HepG2 (cell line): ENCODE data around the gene SLC25A47. TPM values are rescaled to one million over a fixed set of nuclear protein-coding genes. Genes with fewer than 3 reads are reported as not detected.
A peak's percentile ranks its signal among the peaks of the same experiment; 100 is the strongest.

Experiments used
- ATAC-seq: fragments of 200-7000 bp; cut with Tn5 transposase; 3 replicates; pipeline ENCODE4 v1.9.1; 2020; ENCODE audit warnings: mild to moderate bottlenecking, moderate library complexity
- BruUV-seq: library from RNA; stranded (reverse); fragments of 400-500 nt; replicated peaks from 2 replicates; lab custom pipeline; 2021; lab: Mats Ljungman, UMichigan
- CTCF ChIA-PET: fragments of 300-600 bp; formaldehyde crosslinking; extraction: SDS; loops from one replicate; lab custom pipeline; 2021; ENCODE audit warnings: low total read pairs, inconsistent platforms, low intra/inter-chr PET ratio; lab: Yijun Ruan, JAX
- POLR2A ChIA-PET: fragments of 350-600 bp; sonication (Branson Sonifier 250); formaldehyde crosslinking; loops from one replicate; lab custom pipeline; 2020; ENCODE audit warnings: antibody characterized with exemption, inconsistent platforms; lab: Yijun Ruan, JAX
- DNase-seq: peaks from one replicate; pipeline ENCODE4 v3.0.0-alpha.2; 2015; ENCODE audit warnings: low spot score
- FAIRE-seq: peaks from 3 replicates; lab custom pipeline; 2011; peaks lifted over from hg19 to GRCh38; lab: Jason Lieb, UNC
- H2AFZ ChIP-seq: one replicate; pipeline ENCODE4 v1.6.1; 2011; ENCODE audit warnings: low read length, inconsistent platforms
- H3K27ac ChIP-seq: fragments of 300-600 bp; 3 replicates; pipeline ENCODE4 v1.8.0; 2011; ENCODE audit warnings: mixed run types, mild to moderate bottlenecking, mixed read lengths, low read length, inconsistent platforms; ENCODE audit not compliant: insufficient read depth; ENCODE audit errors: extremely low read length
- H3K27me3 ChIP-seq, 2 experiments: fragments of 200-600 bp in 1 of 2; 2 replicates in 1 of 2; 3 replicates in 1 of 2; pipeline versions ENCODE4 v1.6.0 to v1.8.0; 2011; ENCODE audit warnings: low read length in 2 of 2, mild to moderate bottlenecking in 2 of 2, moderate library complexity in 2 of 2, inconsistent platforms in 1 of 2; ENCODE audit not compliant: insufficient read depth in 2 of 2, control insufficient read depth in 1 of 2
- H3K36me3 ChIP-seq, 2 experiments: fragments of 200-600 bp in 1 of 2; replicated peaks in 1 of 2; 2 replicates in 1 of 2; 3 replicates in 1 of 2; pipeline versions ENCODE4 v1.5.1 to v1.8.0; 2011; ENCODE audit warnings: low read length in 2 of 2, inconsistent platforms in 1 of 2; ENCODE audit not compliant: insufficient read depth in 2 of 2, control insufficient read depth in 1 of 2
- H3K4me1 ChIP-seq: 2 replicates; pipeline ENCODE4 v1.5.1; 2012; ENCODE audit warnings: low read length, inconsistent platforms; ENCODE audit not compliant: insufficient read depth
- H3K4me2 ChIP-seq: 2 replicates; pipeline ENCODE4 v1.6.0; 2011; ENCODE audit warnings: low read depth, low read length, inconsistent platforms
- H3K4me3 ChIP-seq, 3 experiments: fragments of 200-600 bp in 1 of 3; sonication (generic), shearing (Covaris generic) in 1 of 3; replicated peaks in 1 of 3; 2 replicates each; pipeline ENCODE4 v1.5.1; 2011 to 2016; ENCODE audit warnings: low read length in 3 of 3, inconsistent platforms in 2 of 3, low read depth in 2 of 3, mild to moderate bottlenecking in 2 of 3, control low read depth in 1 of 3, mixed read lengths in 1 of 3; ENCODE audit not compliant: insufficient read depth in 1 of 3
- H3K79me2 ChIP-seq: one replicate; pipeline ENCODE4 v1.6.1; 2011; ENCODE audit warnings: low read length, inconsistent platforms; ENCODE audit not compliant: insufficient read depth
- H3K9ac ChIP-seq: 2 replicates; pipeline ENCODE4 v1.6.0; 2011; ENCODE audit warnings: mild to moderate bottlenecking, low read depth, low read length, inconsistent platforms; ENCODE audit not compliant: insufficient read depth
- H3K9me3 ChIP-seq: 2 replicates; pipeline ENCODE4 v1.5.1; 2012; ENCODE audit warnings: mild to moderate bottlenecking, low read length
- H4K20me1 ChIP-seq: 2 replicates; pipeline ENCODE4 v1.6.0; 2011; ENCODE audit warnings: inconsistent platforms, mild to moderate bottlenecking, low read length, moderate library complexity; ENCODE audit not compliant: insufficient read depth
- DNMT3B ChIP-seq: conservative IDR thresholded peaks from 2 replicates; pipeline ENCODE4 v1.6.1; 2016; ENCODE audit warnings: missing biosample characterization, control low read depth
- HNRNPL ChIP-seq: fragments of 200-400 bp; formaldehyde crosslinking; IDR thresholded peaks from 2 replicates; pipeline ENCODE4 v1.6.1; 2017; ENCODE audit warnings: mild to moderate bottlenecking, low read depth, low read length
- PTBP1 ChIP-seq: fragments of 200-400 bp; formaldehyde crosslinking; IDR thresholded peaks from 2 replicates; pipeline ENCODE4 v1.6.1; 2018; ENCODE audit warnings: low read length, low read depth; ENCODE audit not compliant: poor library complexity, severe bottlenecking
- ZNF550 ChIP-seq: sonication (generic); formaldehyde crosslinking; IDR thresholded peaks from 2 replicates; pipeline ENCODE4 v1.4.0; 2020; ENCODE audit warnings: mild to moderate bottlenecking, missing genetic modification reagents, borderline replicate concordance
- whole genome bisulfite sequencing: methylation state at CpG from one replicate; pipeline ENCODE4 v1.1.6; 2017; ENCODE audit warnings: low lambda C conversion rate; 5-methylcytosine and 5-hydroxymethylcytosine counted together
- in situ Hi-C: cut with HindIII; loops from 2 replicates; pipeline ENCODE4 v1.10.0; 2017; ENCODE audit warnings: low pct_unique_long_range_greater_than_20kb; ENCODE audit not compliant: extremely low pct_ligation_motif_present
- intact Hi-C: fragments of 100-400 bp; cut with micrococcal nuclease; formaldehyde crosslinking; loops from one replicate; pipeline ENCODE4 v1.10.0; 2022; ENCODE audit not compliant: unreplicated experiment
- polyA plus RNA-seq, 8 experiments: library from polyadenylated mRNA; depleted of rRNA in 3 of 8; stranded (reverse) in 7 of 8; unstranded in 1 of 8; fragments of >200 nt; fragmentation: Illumina TruSeq in 4 of 8; extraction: Trizol in 4 of 8; gene quantifications; 2 replicates each; pipeline versions ENCODE4 v1.2.1 to v1.2.3, GENCODE V29; 2011 to 2016; ENCODE audit warnings: low read depth in 4 of 8, missing spikeins in 1 of 8, mixed read lengths in 1 of 8; ENCODE audit not compliant: insufficient read depth in 1 of 8
- total RNA-seq, 5 experiments: library from RNA; depleted of rRNA; stranded (reverse); fragments of >200 nt; fragmentation: Illumina TruSeq; extraction: Trizol; gene quantifications; 2 replicates each; pipeline ENCODE4 v1.2.3, GENCODE V29; 2016; ENCODE audit warnings: low read depth in 1 of 5
- TF ChIP-seq, protein P1 (sequence below): IDR thresholded peaks from 2 replicates; pipeline ENCODE4 v1.6.1; 2016; ENCODE audit warnings: low read depth, borderline replicate concordance
- TF ChIP-seq, protein P2 (sequence below): sonication (generic); formaldehyde crosslinking; IDR thresholded peaks from 2 replicates; pipeline ENCODE4 v1.5.0; 2020; ENCODE audit warnings: mild to moderate bottlenecking, missing genetic modification reagents
- TF ChIP-seq, protein P3 (sequence below): sonication (generic); formaldehyde crosslinking; IDR thresholded peaks from 2 replicates; pipeline ENCODE4 v1.4.0; 2020; ENCODE audit warnings: missing genetic modification reagents

SLC25A47 gene
- total and polyA plus RNA-seq, 2 of the 13 experiments (the other 11 are each of a cell fraction or from before 2014, with no cell fraction given): 1.0 to 1.7 TPM

DNA sequence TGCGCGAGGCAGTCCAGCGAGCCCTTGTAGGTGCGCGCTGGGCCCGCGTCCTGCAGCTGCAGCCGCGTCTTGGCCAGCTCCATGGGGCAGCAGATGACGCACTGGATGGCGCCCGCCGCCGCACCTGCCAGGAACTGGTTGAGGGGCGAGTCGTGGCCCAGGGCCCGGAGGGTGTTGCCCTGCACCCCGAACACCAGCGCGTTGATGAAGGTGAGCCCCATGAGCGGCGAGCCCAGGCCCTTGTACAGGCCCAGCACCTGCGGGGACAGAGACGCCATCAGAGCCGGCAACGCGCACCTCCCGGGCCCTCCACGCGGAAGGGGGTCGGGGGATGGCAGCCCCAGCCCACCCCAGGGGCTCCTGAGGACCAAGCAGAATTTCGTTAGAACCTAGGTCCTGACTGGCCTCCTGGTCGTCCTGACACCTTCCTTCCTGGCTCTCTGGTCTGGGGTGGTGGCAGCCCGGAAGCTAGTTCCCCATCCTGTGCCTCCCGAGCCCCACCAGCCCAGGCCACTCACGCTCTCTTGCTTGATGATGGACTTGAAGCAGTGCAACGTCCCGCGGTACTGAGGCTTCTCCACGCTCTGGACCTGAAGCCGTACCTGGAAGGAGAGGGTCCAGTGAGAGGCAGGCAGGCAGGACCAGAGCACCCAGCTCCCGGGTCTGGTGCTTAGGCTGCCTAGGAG is 30.2 kb upstream of the SLC25A47 start:
- POLR2A ChIA-PET: no interaction called here
- H3K4me3 ChIP-seq: no peak overlapping the region
- no peak for DNase-seq
- no peaks in the 10 kb centered on the region for H3K9me3 ChIP-seq
- no peaks in the 10 kb centered on the region for H4K20me1 ChIP-seq
- in situ Hi-C loops: no loop called here
- no peaks in the 10 kb centered on the region for H3K27me3 ChIP-seq
- no TSS peak for BruUV-seq
- peaks cover 53% of the 10 kb centered on the region for H3K4me1 ChIP-seq
- CTCF ChIA-PET: no interaction called here
- no peak for ATAC-seq
- H3K4me2 ChIP-seq: no peak overlapping the region
- intact Hi-C loops: no loop called here
- H3K9ac ChIP-seq: no peak overlapping the region
- TF ChIP-seq PTBP1: no peak
- TF ChIP-seq, protein P1, sequence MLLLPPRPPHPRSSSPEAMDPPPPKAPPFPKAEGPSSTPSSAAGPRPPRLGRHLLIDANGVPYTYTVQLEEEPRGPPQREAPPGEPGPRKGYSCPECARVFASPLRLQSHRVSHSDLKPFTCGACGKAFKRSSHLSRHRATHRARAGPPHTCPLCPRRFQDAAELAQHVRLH (CRISPR knock-in tag): no peak
- TF ChIP-seq, protein P2, sequence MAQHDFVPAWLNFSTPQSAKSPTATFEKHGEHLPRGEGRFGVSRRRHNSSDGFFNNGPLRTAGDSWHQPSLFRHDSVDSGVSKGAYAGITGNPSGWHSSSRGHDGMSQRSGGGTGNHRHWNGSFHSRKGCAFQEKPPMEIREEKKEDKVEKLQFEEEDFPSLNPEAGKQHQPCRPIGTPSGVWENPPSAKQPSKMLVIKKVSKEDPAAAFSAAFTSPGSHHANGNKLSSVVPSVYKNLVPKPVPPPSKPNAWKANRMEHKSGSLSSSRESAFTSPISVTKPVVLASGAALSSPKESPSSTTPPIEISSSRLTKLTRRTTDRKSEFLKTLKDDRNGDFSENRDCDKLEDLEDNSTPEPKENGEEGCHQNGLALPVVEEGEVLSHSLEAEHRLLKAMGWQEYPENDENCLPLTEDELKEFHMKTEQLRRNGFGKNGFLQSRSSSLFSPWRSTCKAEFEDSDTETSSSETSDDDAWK (CRISPR knock-in tag): no peak
- 0 out of 2 replicates have a peak, but pooled peaks have one; percentile 3 for TF ChIP-seq HNRNPL
- TF ChIP-seq, protein P3, sequence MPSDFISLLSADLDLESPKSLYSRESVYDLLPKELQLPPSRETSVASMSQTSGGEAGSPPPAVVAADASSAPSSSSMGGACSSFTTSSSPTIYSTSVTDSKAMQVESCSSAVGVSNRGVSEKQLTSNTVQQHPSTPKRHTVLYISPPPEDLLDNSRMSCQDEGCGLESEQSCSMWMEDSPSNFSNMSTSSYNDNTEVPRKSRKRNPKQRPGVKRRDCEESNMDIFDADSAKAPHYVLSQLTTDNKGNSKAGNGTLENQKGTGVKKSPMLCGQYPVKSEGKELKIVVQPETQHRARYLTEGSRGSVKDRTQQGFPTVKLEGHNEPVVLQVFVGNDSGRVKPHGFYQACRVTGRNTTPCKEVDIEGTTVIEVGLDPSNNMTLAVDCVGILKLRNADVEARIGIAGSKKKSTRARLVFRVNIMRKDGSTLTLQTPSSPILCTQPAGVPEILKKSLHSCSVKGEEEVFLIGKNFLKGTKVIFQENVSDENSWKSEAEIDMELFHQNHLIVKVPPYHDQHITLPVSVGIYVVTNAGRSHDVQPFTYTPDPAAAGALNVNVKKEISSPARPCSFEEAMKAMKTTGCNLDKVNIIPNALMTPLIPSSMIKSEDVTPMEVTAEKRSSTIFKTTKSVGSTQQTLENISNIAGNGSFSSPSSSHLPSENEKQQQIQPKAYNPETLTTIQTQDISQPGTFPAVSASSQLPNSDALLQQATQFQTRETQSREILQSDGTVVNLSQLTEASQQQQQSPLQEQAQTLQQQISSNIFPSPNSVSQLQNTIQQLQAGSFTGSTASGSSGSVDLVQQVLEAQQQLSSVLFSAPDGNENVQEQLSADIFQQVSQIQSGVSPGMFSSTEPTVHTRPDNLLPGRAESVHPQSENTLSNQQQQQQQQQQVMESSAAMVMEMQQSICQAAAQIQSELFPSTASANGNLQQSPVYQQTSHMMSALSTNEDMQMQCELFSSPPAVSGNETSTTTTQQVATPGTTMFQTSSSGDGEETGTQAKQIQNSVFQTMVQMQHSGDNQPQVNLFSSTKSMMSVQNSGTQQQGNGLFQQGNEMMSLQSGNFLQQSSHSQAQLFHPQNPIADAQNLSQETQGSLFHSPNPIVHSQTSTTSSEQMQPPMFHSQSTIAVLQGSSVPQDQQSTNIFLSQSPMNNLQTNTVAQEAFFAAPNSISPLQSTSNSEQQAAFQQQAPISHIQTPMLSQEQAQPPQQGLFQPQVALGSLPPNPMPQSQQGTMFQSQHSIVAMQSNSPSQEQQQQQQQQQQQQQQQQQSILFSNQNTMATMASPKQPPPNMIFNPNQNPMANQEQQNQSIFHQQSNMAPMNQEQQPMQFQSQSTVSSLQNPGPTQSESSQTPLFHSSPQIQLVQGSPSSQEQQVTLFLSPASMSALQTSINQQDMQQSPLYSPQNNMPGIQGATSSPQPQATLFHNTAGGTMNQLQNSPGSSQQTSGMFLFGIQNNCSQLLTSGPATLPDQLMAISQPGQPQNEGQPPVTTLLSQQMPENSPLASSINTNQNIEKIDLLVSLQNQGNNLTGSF: no peak
- no peak for TF ChIP-seq DNMT3B (CRISPR knock-in tag)
- TF ChIP-seq ZNF550 (CRISPR knock-in tag): no peak
- no peak overlapping the region for H3K27ac ChIP-seq
- 98% methylated on average over 10 of the region's 42 CpGs for WGBS
- no peak for FAIRE-seq
- no peak overlapping the region for H2AFZ ChIP-seq
- H3K79me2 ChIP-seq: no peaks in the 10 kb centered on the region
- no peaks in the 10 kb centered on the region; a peak in 1 of 5 replicates for H3K36me3 ChIP-seq
